Activated CD8-positive, alpha-beta memory T cell treated with anti-CD3 and anti-CD28 coated beads for 1 hour (primary cell): ENCODE results near the gene MRFAP1.
"Not testable (repeated sequence)": the region's sequence is repeated elsewhere in the genome, so short reads cannot be mapped to it uniquely, and the experiment has no call there.

Experiments
- DNase-seq, 2 donors: peaks; one replicate each; pipeline ENCODE4 v3.0.0-alpha.2; 2020; ENCODE audit warnings: low read depth in 1 of 2; ENCODE audit errors: extremely low read depth in 1 of 2

The MRFAP1 gene

GRCh38 chr4:6610856-6611430 lies 29.5 kb upstream of the MRFAP1 start:
- no peak for DNase-seq

GRCh38 chr4:6612961-6613675 lies 27.4 kb upstream of the MRFAP1 start:
- DNase-seq: no peak

GRCh38 chr4:6613676-6614651 lies 26.5 kb upstream of the MRFAP1 start:
- DNase-seq: no peak

GRCh38 chr4:6614701-6615230 lies 25.7 kb upstream of the MRFAP1 start:
- DNase-seq: no peak

- DNase-seq: no peak
Measured at GRCh38 chr4:6616087-6616995, 24.1 kb upstream of the MRFAP1 start.

GRCh38 chr4:6617246-6617645 lies 23.2 kb upstream of the MRFAP1 start:
- DNase-seq: no peak

- DNase-seq: no peak
Measured at GRCh38 chr4:6618386-6619115, 21.9 kb upstream of the MRFAP1 start.

- DNase-seq: no peak
Measured at GRCh38 chr4:6619116-6619465, 21.4 kb upstream of the MRFAP1 start.

- no peak for DNase-seq
Measured at GRCh38 chr4:6619466-6620255, 20.8 kb upstream of the MRFAP1 start.

- no peak for DNase-seq
Measured at GRCh38 chr4:6620296-6620695, 20.2 kb upstream of the MRFAP1 start.

- no peak for DNase-seq
Measured at GRCh38 chr4:6620891-6621555, 19.5 kb upstream of the MRFAP1 start.

GRCh38 chr4:6621556-6621927 lies 18.9 kb upstream of the MRFAP1 start:
- DNase-seq: no peak

- no peak for DNase-seq
Measured at GRCh38 chr4:6622744-6623143, 17.7 kb upstream of the MRFAP1 start.

- no peak for DNase-seq
Measured at GRCh38 chr4:6625256-6625655, 15.2 kb upstream of the MRFAP1 start.

- no peak for DNase-seq
Measured at GRCh38 chr4:6626066-6626465, 14.4 kb upstream of the MRFAP1 start.

- no peak for DNase-seq
Measured at GRCh38 chr4:6627832-6628231, 12.7 kb upstream of the MRFAP1 start.

- DNase-seq: not testable (repeated sequence)
Measured at GRCh38 chr4:6628484-6628883, 12.0 kb upstream of the MRFAP1 start.

GRCh38 chr4:6632125-6632524 lies 8.4 kb upstream of the MRFAP1 start:
- no peak for DNase-seq
